ENCODE data around the gene HCN1.

The HCN1 gene

DNA sequence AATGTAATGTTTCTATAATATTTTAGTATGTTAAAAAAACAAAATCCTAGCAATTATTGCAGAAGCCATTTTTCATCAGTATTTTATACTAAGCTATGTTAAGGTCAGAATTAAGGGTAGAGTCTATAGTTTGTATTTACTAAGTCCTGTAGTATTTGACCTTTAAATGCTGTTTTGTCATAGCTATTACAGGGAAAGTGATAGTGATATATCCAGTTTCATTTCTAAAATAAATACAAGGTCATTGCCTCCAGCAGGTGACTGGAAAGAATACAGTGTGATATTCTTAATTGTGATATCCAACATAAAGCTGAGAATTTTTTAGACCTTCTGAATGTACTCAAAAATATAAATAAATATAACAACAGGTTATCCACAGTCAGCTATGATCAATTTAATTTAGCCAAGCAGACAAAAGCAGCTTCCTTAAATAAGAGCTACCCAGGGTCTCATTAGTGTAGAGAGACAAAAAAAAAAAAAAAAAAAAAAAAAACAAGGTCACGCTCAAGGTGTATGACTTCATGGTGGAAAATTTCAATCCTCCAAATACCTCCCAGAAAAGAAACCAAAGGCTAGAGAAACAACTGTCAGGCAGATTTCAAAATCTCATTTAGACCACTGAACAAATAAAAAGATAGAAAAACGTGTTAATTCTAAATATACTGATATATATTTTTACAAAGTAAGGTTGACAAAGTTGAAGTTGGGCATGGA is 278.7 kb downstream of the HCN1 start:
- TF ChIP-seq, protein P1, sequence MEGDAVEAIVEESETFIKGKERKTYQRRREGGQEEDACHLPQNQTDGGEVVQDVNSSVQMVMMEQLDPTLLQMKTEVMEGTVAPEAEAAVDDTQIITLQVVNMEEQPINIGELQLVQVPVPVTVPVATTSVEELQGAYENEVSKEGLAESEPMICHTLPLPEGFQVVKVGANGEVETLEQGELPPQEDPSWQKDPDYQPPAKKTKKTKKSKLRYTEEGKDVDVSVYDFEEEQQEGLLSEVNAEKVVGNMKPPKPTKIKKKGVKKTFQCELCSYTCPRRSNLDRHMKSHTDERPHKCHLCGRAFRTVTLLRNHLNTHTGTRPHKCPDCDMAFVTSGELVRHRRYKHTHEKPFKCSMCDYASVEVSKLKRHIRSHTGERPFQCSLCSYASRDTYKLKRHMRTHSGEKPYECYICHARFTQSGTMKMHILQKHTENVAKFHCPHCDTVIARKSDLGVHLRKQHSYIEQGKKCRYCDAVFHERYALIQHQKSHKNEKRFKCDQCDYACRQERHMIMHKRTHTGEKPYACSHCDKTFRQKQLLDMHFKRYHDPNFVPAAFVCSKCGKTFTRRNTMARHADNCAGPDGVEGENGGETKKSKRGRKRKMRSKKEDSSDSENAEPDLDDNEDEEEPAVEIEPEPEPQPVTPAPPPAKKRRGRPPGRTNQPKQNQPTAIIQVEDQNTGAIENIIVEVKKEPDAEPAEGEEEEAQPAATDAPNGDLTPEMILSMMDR (conservative IDR thresholded peaks at IDR 0.05; ENCODE audit: control insufficient read depth, insufficient read depth, low read depth, low read length), result no peak
- H3K4me3 ChIP-seq (ENCODE audit: control insufficient read depth, low read depth, low read length), result no peak overlapping the region
- no peak for DNase-seq (ENCODE audit: low read depth)

DNA sequence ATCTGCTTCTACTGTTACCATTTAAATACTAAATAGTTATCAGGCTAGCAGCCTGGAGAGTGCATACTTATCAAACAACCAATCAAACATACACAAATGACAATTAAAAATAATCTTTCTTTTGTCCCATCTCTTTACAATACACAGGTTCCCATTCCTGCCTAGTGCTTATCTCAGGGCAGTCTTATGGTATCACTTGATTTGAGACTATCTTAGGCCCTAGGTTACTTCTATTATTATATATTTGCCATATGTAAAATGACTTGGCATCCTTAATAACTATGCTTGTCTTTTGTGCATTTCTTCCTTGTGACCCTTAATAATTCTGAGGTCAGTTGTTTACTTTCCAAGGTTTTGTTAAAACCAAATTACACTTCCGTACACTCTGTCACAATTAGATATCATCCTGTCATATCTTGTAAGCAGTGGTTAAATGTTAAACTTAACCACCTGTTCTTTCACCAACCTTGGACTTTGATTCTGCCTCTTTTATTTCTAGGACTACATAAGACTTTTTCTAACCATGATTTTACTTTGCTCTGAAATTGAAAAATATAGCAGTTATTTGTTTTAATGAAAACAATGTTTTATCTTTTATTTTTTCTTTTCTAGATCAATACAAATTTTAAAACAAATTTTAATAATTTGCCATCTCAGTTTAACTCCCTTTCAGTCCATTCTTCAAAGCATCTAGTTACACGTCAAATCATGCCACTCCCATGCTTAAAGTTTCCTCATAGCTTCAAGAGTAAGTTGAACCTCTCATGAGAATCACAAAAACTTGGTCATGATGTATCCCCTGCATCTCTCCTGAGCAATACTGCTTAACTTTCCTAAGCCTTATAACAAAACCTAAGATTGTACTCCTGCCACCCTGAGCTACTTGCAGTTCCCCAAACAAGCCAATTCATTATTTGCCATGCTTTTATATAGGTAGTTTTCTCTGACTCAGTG is 281.3 kb downstream of the HCN1 start:
- DNase-seq (ENCODE audit: low read depth), result no peak
- H3K4me3 ChIP-seq (ENCODE audit: control insufficient read depth, low read depth, low read length), result no peak overlapping the region
- TF ChIP-seq, protein P1 (conservative IDR thresholded peaks at IDR 0.05; ENCODE audit: control insufficient read depth, insufficient read depth, low read depth, low read length), result no peak

DNA sequence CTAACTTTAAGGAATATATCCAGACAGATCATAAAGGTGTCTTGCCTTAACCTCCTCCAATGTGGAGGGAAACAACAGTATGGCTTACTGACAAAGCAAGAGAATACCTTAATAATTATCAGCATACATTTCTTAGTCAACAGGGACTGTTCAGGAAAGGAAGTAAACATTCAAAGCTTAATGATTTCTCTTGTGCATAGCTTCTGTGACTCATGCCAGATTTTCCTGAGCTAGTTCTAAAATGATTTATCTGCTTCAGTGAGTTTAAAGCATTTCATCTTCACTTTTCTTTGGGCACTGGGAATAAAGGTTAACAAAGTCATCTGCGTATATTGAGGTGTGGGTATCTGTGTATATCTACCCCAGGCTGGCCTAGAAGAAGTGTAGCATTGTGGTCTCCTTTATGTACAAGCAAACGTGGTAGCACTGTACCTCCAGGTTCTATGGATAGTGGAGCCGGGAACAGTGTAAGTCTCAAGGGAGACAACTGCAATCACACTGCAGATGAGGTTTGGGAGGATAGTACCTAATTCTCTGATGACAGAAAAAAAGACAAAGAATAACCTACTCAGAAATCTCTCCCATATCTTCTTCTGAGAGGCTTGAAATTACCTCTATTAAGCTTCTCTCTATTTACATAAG is 284.1 kb downstream of the HCN1 start:
- DNase-seq (ENCODE audit: low read depth), result peak; percentile 19
- TF ChIP-seq, protein P1 (conservative IDR thresholded peaks at IDR 0.05; ENCODE audit: control insufficient read depth, insufficient read depth, low read depth, low read length), result no peak
- no peak overlapping the region for H3K4me3 ChIP-seq (ENCODE audit: control insufficient read depth, low read depth, low read length)

DNA sequence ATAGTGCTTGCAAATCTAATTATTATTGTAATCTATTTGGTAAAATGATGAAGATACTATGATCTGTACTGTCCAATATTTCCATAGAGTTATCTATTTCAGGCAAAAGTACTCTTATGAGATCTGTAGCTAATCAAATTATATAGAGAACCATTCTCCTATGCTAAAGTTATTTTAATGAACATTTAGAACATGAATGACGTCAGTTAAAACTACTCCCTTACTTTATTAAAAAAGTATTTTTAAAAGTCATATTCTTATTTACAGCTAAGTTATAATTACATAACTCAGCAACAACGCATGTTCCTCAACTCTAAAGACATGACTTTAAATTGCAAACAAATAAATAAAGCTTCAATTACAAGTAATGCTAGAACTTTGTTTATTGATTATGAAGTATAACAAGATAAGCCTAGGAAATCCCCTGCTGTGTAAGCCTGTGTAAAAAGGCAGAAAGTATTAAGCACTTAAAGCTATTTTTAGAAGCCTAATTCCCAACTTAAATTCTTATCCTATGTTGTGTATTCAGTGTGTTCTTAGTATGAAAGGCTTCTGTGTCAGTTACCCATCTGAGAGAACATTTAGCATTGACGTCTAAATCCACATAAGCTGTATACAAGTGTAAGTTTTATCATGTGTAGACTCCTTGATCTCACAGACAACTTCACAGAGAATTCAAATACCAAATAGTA is 285.7 kb downstream of the HCN1 start:
- no peak overlapping the region for H3K4me3 ChIP-seq (ENCODE audit: control insufficient read depth, low read depth, low read length)
- TF ChIP-seq, protein P1 (conservative IDR thresholded peaks at IDR 0.05; ENCODE audit: control insufficient read depth, insufficient read depth, low read depth, low read length), result no peak
- no peak for DNase-seq (ENCODE audit: low read depth)

DNA sequence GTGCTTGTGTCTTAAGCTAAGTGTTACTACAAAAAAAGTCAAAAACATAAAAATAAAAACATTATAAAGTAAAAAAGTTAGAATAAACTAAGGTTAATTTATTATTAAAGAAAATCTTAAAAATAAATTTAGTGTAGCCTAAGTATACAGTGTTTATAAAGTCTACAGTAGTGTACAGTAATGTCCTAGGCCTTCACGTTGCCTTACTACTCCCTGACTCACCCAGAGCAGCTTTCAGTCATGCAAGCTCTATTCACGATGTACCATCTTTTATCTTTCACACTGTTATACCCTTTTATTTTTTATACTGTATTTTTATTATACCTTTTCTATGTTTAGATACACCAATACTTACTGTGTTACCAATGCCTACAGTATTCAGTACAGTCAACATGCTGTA is 288.1 kb downstream of the HCN1 start:
- TF ChIP-seq, protein P1 (conservative IDR thresholded peaks at IDR 0.05; ENCODE audit: control insufficient read depth, insufficient read depth, low read depth, low read length), result no peak
- DNase-seq (ENCODE audit: low read depth), result no peak
- H3K4me3 ChIP-seq (ENCODE audit: control insufficient read depth, low read depth, low read length), result no peak overlapping the region

DNA sequence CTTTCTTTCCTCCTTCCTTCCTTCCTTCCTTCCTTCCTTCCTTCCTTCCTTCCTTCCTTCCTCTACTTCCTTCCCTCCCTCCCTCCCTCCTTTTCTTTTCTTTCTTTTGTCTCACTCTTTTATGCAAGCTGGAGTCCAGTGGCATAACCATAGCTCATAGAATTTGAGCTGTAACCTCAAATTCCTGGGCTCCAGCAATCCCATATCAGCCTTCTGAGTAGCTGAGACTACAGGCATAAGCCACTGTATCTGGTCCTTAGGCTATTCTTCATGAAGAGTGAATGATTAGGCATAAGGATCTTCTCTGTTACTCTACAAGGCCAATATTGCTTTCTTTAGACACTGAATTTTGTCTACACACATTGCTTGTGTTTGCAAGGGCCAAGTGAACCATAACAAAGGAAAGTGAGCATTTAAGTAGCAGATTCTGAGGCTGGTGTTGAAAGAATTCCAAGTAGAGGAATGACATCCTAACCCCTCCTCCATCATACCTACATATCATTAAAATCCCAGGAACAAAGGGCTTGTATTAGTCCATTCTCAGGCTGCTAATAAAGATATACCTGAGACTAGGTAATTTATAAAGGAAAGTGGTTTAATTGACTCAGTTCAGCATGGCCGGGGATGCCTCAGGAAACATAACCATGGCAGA is 293.2 kb downstream of the HCN1 start:
- TF ChIP-seq, protein P1 (conservative IDR thresholded peaks at IDR 0.05; ENCODE audit: control insufficient read depth, insufficient read depth, low read depth, low read length), result no peak

More for the DNA sequence above, 293.2 kb downstream of the HCN1 start:
- H3K4me3 ChIP-seq (ENCODE audit: control insufficient read depth, low read depth, low read length), result no peak overlapping the region
- no peak for DNase-seq (ENCODE audit: low read depth)
